OCI-LY1 (cell line): Measurements from ENCODE around the gene KLHL4.
"Not testable (repeated sequence)": the region's sequence is repeated elsewhere in the genome, so short reads cannot be mapped to it uniquely, and the experiment has no call there.

ENCODE experiments used
- H2AFZ ChIP-seq: fragments of 200-600 bp; sonication (generic), shearing (Covaris generic); 2 replicates; pipeline ENCODE4 v1.6.0; 2014; ENCODE audit warnings: antibody characterized with exemption, mild to moderate bottlenecking, low read length
- H3F3A ChIP-seq: fragments of 200-600 bp; sonication (generic), shearing (Covaris generic); 2 replicates; pipeline ENCODE4 v1.6.0; 2014; ENCODE audit warnings: mild to moderate bottlenecking, antibody characterized with exemption, low read length, moderate library complexity; ENCODE audit not compliant: insufficient read depth
- H3K27ac ChIP-seq: fragments of 200-600 bp; sonication (generic); 2 replicates; pipeline ENCODE4 v1.5.1; 2014; ENCODE audit warnings: low read length, mixed run types, mild to moderate bottlenecking, low read depth; ENCODE audit not compliant: poor library complexity, severe bottlenecking
- H3K27me3 ChIP-seq: fragments of 200-600 bp; sonication (generic); 2 replicates; pipeline ENCODE4 v1.6.0; 2014; ENCODE audit warnings: antibody characterized with exemption, mild to moderate bottlenecking, low read length, moderate library complexity; ENCODE audit not compliant: insufficient read depth
- H3K36me3 ChIP-seq: fragments of 200-600 bp; sonication (generic); 2 replicates; pipeline ENCODE4 v1.6.1; 2014; ENCODE audit warnings: mild to moderate bottlenecking, antibody characterized with exemption, low read length, moderate library complexity, mixed read lengths; ENCODE audit not compliant: insufficient read depth
- H3K4me1 ChIP-seq: fragments of 200-600 bp; sonication (generic); 2 replicates; pipeline ENCODE4 v1.5.1; 2014; ENCODE audit warnings: mild to moderate bottlenecking, low read length, moderate library complexity; ENCODE audit not compliant: insufficient read depth, severe bottlenecking
- H3K4me2 ChIP-seq: fragments of 200-600 bp; sonication (generic), shearing (Covaris generic); 2 replicates; pipeline ENCODE4 v1.6.1; 2014; ENCODE audit warnings: low read length
- H3K4me3 ChIP-seq: fragments of 200-600 bp; sonication (generic); 2 replicates; pipeline ENCODE4 v1.5.1; 2014; ENCODE audit warnings: low read length, low read depth, mild to moderate bottlenecking, mixed read lengths; ENCODE audit not compliant: poor library complexity, severe bottlenecking
- H3K79me2 ChIP-seq: fragments of 200-600 bp; shearing (Covaris generic); 2 replicates; pipeline ENCODE4 v1.6.1; 2016; ENCODE audit warnings: mixed run types, low read length, mixed read lengths; ENCODE audit not compliant: insufficient read depth
- H3K9ac ChIP-seq: fragments of 200-600 bp; sonication (generic), shearing (Covaris generic); 2 replicates; pipeline ENCODE4 v1.6.1; 2014; ENCODE audit warnings: mild to moderate bottlenecking, low read length, mixed read lengths
- H3K9me2 ChIP-seq: fragments of 200-600 bp; sonication (generic), shearing (Covaris generic); 2 replicates; pipeline ENCODE4 v1.6.1; 2014; ENCODE audit warnings: low read depth, mild to moderate bottlenecking, low read length, mixed read lengths
- H3K9me3 ChIP-seq: fragments of 200-600 bp; shearing (Covaris generic); 2 replicates; pipeline ENCODE4 v1.6.1; 2014; ENCODE audit warnings: low read length, mixed read lengths
- H4K20me1 ChIP-seq: fragments of 200-600 bp; sonication (generic), shearing (Covaris generic); 2 replicates; pipeline ENCODE4 v1.6.0; 2016; ENCODE audit warnings: mild to moderate bottlenecking, low read length; ENCODE audit not compliant: insufficient read depth
- EZH2 ChIP-seq: fragments of 200-600 bp; sonication (generic), shearing (Covaris generic); IDR thresholded peaks from 2 replicates; pipeline ENCODE4 v1.8.0; 2017; ENCODE audit warnings: borderline replicate concordance, mixed run types, mild to moderate bottlenecking, antibody characterized with exemption, low read length, moderate library complexity, mixed read lengths
- TF ChIP-seq, protein P1 (sequence below): fragments of 200-600 bp; sonication (generic), shearing (Covaris generic); IDR thresholded peaks from 2 replicates; pipeline ENCODE4 v1.5.1; 2017; ENCODE audit warnings: mild to moderate bottlenecking, antibody characterized with exemption, low read length, moderate library complexity, mixed read lengths

KLHL4 gene

DNA sequence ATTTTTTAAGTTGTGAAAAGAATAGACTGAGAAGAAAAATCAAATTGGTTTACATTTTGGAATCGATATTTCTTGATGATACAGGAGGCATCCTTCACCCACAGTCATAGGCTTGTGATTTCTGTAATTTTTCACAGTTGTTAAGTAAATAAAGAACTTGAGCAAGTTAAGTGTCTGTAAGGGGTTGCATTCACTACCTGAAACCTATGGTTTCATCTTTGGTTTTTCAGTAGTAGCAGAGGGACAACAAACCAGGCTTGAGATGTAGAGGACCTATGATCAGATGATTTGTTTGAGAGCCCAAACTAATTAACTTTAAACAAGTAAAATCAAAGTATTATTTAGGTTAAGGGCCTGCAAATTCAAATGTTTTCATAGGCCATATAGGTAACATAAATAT is 175.6 kb downstream of the KLHL4 start:
- H3K79me2 ChIP-seq, result no peaks in the 10 kb centered on the region
- no peak overlapping the region for H2AFZ ChIP-seq
- no peaks in the 10 kb centered on the region for H3K9me2 ChIP-seq
- H3K27ac ChIP-seq, result no peak overlapping the region
- H3K4me1 ChIP-seq, result no peaks in the 10 kb centered on the region
- no peak overlapping the region for H3K9ac ChIP-seq
- H3K9me3 ChIP-seq, result no peaks in the 10 kb centered on the region
- H4K20me1 ChIP-seq, result no peaks in the 10 kb centered on the region
- H3K36me3 ChIP-seq, result no peaks in the 10 kb centered on the region
- no peak for TF ChIP-seq EZH2
- TF ChIP-seq, protein P1, sequence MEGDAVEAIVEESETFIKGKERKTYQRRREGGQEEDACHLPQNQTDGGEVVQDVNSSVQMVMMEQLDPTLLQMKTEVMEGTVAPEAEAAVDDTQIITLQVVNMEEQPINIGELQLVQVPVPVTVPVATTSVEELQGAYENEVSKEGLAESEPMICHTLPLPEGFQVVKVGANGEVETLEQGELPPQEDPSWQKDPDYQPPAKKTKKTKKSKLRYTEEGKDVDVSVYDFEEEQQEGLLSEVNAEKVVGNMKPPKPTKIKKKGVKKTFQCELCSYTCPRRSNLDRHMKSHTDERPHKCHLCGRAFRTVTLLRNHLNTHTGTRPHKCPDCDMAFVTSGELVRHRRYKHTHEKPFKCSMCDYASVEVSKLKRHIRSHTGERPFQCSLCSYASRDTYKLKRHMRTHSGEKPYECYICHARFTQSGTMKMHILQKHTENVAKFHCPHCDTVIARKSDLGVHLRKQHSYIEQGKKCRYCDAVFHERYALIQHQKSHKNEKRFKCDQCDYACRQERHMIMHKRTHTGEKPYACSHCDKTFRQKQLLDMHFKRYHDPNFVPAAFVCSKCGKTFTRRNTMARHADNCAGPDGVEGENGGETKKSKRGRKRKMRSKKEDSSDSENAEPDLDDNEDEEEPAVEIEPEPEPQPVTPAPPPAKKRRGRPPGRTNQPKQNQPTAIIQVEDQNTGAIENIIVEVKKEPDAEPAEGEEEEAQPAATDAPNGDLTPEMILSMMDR, result no peak
- no peaks in the 10 kb centered on the region for H3K27me3 ChIP-seq
- H3K4me3 ChIP-seq, result no peak overlapping the region
- H3K4me2 ChIP-seq, result no peak overlapping the region
- no peaks in the 10 kb centered on the region for H3F3A ChIP-seq

DNA sequence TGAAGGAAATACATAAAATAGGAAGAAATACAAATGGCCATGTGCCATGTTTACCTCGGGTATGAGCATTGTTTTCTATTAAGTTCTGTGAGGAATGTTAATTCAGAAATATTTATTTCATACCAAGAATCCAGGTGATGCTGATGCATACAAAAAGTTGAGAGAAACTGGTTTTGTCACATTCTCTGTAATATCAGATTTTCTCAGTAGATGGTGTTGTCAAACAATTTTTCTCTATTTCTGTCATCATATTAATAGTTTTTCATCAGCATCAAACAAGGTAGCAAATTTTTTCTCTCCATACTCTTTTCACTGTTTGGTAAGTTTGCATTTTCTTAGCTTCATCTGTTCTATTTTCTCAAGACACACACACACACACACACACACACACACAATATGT is 179.8 kb downstream of the KLHL4 start:
- Histone ChIP-seq H3K79me2 (no peaks in the 10 kb centered on the region), H3K4me2 (no peak overlapping the region), H3K27ac (no peak overlapping the region), H3K27me3 (no peaks in the 10 kb centered on the region), H3K9me3 (no peaks in the 10 kb centered on the region), H3K36me3 (no peaks in the 10 kb centered on the region), H3K4me3 (no peak overlapping the region), H4K20me1 (no peaks in the 10 kb centered on the region), H3F3A (no peaks in the 10 kb centered on the region), H3K9me2 (no peaks in the 10 kb centered on the region), H3K4me1 (no peaks in the 10 kb centered on the region), H2AFZ (no peak overlapping the region), H3K9ac (no peak overlapping the region)
- TF ChIP-seq EZH2, result no peak
- TF ChIP-seq, protein P1, result no peak

DNA sequence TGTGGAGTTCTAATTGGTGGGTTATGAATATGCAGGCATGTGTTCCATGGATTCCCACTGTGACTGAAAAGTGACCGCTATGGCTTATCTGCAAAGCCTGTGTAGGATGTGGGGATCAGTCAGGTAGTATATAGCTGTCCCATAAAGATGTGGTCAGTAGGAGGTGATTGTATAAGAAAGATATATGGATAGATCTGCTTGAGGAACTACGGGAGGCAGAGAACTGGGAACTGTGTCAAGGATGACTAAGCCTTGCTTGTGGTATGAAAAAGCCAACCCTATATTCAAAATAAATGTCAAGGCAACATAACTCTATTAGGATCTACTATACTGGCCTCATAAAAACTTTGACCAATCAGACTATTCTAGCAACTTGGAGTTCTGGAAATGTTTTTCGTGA is 185.2 kb downstream of the KLHL4 start:
- Histone ChIP-seq H3K36me3 (no peaks in the 10 kb centered on the region), H3K4me1 (no peaks in the 10 kb centered on the region), H4K20me1 (no peaks in the 10 kb centered on the region), H3K9ac (no peak overlapping the region), H3K27ac (no peak overlapping the region), H3K27me3 (no peaks in the 10 kb centered on the region), H3K9me3 (no peaks in the 10 kb centered on the region), H3F3A (no peaks in the 10 kb centered on the region), H3K4me3 (no peak overlapping the region), H3K79me2 (no peaks in the 10 kb centered on the region), H3K9me2 (no peaks in the 10 kb centered on the region), H2AFZ (no peak overlapping the region), H3K4me2 (no peak overlapping the region)
- TF ChIP-seq EZH2, result no peak
- TF ChIP-seq, protein P1, result no peak

DNA sequence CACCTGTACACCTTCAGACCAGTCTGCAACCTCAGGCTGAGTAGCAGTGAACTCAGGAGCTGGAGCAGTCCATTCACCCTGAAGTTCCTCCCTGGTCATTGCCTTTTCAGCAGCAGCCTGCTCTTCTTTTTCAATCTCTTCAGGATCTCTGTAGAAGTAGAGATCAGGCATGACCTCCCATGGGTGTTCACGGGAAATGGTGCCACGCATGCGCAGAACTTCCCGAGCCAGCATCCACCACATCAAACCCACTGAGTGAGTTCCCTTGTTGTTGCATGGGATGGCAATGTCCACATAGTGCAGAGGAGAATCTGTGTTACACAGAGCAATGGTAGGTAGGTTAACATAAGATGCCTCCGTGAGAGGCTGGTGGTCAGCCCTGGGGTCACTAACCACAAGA is 185.9 kb downstream of the KLHL4 start:
- H3K4me3 ChIP-seq, H3K9me3 ChIP-seq, H3K27me3 ChIP-seq, H3K4me1 ChIP-seq, H3K4me2 ChIP-seq, H4K20me1 ChIP-seq, H3K27ac ChIP-seq, H3K9me2 ChIP-seq, H2AFZ ChIP-seq, H3F3A ChIP-seq, H3K9ac ChIP-seq, H3K79me2 ChIP-seq, H3K36me3 ChIP-seq: not testable (repeated sequence)
